ENCODE measurements around the gene ENPP6.

The ENPP6 gene

GRCh38 chr4:184168406-184169019 lies 49.2 kb downstream of the ENPP6 start:
- TF ChIP-seq CEBPB (IDR thresholded peaks at IDR 0.05) (no peak), NFIC (IDR thresholded peaks at IDR 0.05) (no peak), RAD21 (IDR thresholded peaks at IDR 0.05; ENCODE audit: low read depth) (peak; percentile 89)

GRCh38 chr4:184167576-184167975 lies 50.1 kb downstream of the ENPP6 start:
- TF ChIP-seq NFIC (IDR thresholded peaks at IDR 0.05) (no peak), FOXM1 (IDR thresholded peaks at IDR 0.05; ENCODE audit: borderline replicate concordance, low read depth) (no peak), USF1 (IDR thresholded peaks at IDR 0.05) (no peak), TCF12 (IDR thresholded peaks at IDR 0.05; ENCODE audit: low read depth) (no peak), RAD21 (IDR thresholded peaks at IDR 0.05; ENCODE audit: low read depth) (no peak), TAF1 (IDR thresholded peaks at IDR 0.05; ENCODE audit: low read depth) (no peak), EGR1 (IDR thresholded peaks at IDR 0.05) (no peak), CEBPB (IDR thresholded peaks at IDR 0.05) (no peak), ZBTB7A (IDR thresholded peaks at IDR 0.05; ENCODE audit: low read depth) (no peak), EP300 (IDR thresholded peaks at IDR 0.05; ENCODE audit: borderline replicate concordance) (no peak), MAX (IDR thresholded peaks at IDR 0.05) (no peak), YY1 (IDR thresholded peaks at IDR 0.05; ENCODE audit: low read depth) (no peak), TEAD4 (IDR thresholded peaks at IDR 0.05) (no peak), REST (IDR thresholded peaks at IDR 0.05; ENCODE audit: low read depth) (no peak), CREB1 (IDR thresholded peaks at IDR 0.05; ENCODE audit: low read depth) (no peak)

- TF ChIP-seq TAF1 (IDR thresholded peaks at IDR 0.05; ENCODE audit: low read depth), result no peak
- TF ChIP-seq EGR1 (IDR thresholded peaks at IDR 0.05), result no peak
- no peak for TF ChIP-seq TCF12 (IDR thresholded peaks at IDR 0.05; ENCODE audit: low read depth)
- TF ChIP-seq YY1 (IDR thresholded peaks at IDR 0.05; ENCODE audit: low read depth), result no peak
- TF ChIP-seq EP300 (IDR thresholded peaks at IDR 0.05; ENCODE audit: borderline replicate concordance), result no peak
Observed at GRCh38 chr4:184166736-184167135, 50.9 kb downstream of the ENPP6 start.

- TF ChIP-seq FOXM1 (IDR thresholded peaks at IDR 0.05; ENCODE audit: borderline replicate concordance, low read depth) (no peak), NFIC (IDR thresholded peaks at IDR 0.05) (no peak), CREB1 (IDR thresholded peaks at IDR 0.05; ENCODE audit: low read depth) (no peak), TEAD4 (IDR thresholded peaks at IDR 0.05) (no peak), RAD21 (IDR thresholded peaks at IDR 0.05; ENCODE audit: low read depth) (no peak), USF1 (IDR thresholded peaks at IDR 0.05) (no peak), EP300 (IDR thresholded peaks at IDR 0.05; ENCODE audit: borderline replicate concordance) (no peak), MAX (IDR thresholded peaks at IDR 0.05) (no peak), ZBTB7A (IDR thresholded peaks at IDR 0.05; ENCODE audit: low read depth) (no peak), EGR1 (IDR thresholded peaks at IDR 0.05) (no peak), CEBPB (IDR thresholded peaks at IDR 0.05) (no peak), REST (IDR thresholded peaks at IDR 0.05; ENCODE audit: low read depth) (no peak), YY1 (IDR thresholded peaks at IDR 0.05; ENCODE audit: low read depth) (no peak), TCF12 (IDR thresholded peaks at IDR 0.05; ENCODE audit: low read depth) (no peak)
Observed at GRCh38 chr4:184165291-184165690, 52.4 kb downstream of the ENPP6 start.

- TF ChIP-seq TCF12 (IDR thresholded peaks at IDR 0.05; ENCODE audit: low read depth), result no peak
- peak; percentile 92 for TF ChIP-seq RAD21 (IDR thresholded peaks at IDR 0.05; ENCODE audit: low read depth)
Observed at GRCh38 chr4:184163813-184164212, 53.9 kb downstream of the ENPP6 start.

GRCh38 chr4:184162596-184162995 lies 55.1 kb downstream of the ENPP6 start:
- no peak for TF ChIP-seq TCF12 (IDR thresholded peaks at IDR 0.05; ENCODE audit: low read depth)
- TF ChIP-seq RAD21 (IDR thresholded peaks at IDR 0.05; ENCODE audit: low read depth), result no peak
- TF ChIP-seq MAX (IDR thresholded peaks at IDR 0.05), result no peak
- TF ChIP-seq CEBPB (IDR thresholded peaks at IDR 0.05), result no peak
- TF ChIP-seq USF1 (IDR thresholded peaks at IDR 0.05), result no peak
- TF ChIP-seq EGR1 (IDR thresholded peaks at IDR 0.05), result no peak
- no peak for TF ChIP-seq YY1 (IDR thresholded peaks at IDR 0.05; ENCODE audit: low read depth)
- TF ChIP-seq ZBTB7A (IDR thresholded peaks at IDR 0.05; ENCODE audit: low read depth), result no peak
- no peak for TF ChIP-seq TAF1 (IDR thresholded peaks at IDR 0.05; ENCODE audit: low read depth)
- TF ChIP-seq EP300 (IDR thresholded peaks at IDR 0.05; ENCODE audit: borderline replicate concordance), result no peak
- TF ChIP-seq CREB1 (IDR thresholded peaks at IDR 0.05; ENCODE audit: low read depth), result no peak
- TF ChIP-seq FOXM1 (IDR thresholded peaks at IDR 0.05; ENCODE audit: borderline replicate concordance, low read depth), result no peak
- TF ChIP-seq REST (IDR thresholded peaks at IDR 0.05; ENCODE audit: low read depth), result no peak
- no peak for TF ChIP-seq NFIC (IDR thresholded peaks at IDR 0.05)
- TF ChIP-seq TEAD4 (IDR thresholded peaks at IDR 0.05), result no peak
